IMR-90 (cell line): ENCODE data around the gene CHN2. TPM values are rescaled to one million over a fixed set of nuclear protein-coding genes. Genes with fewer than 3 reads are reported as not detected.

Experiments used
- ATAC-seq: fragments of 200-7000 bp; cut with Tn5 transposase; 2 replicates; pipeline ENCODE4 v1.9.1; 2020; ENCODE audit warnings: low read depth, mild to moderate bottlenecking, moderate library complexity
- BruUV-seq: library from RNA; stranded (reverse); fragments of 400-500 nt; replicated peaks from 2 replicates; lab custom pipeline; 2021; lab: Mats Ljungman, UMichigan
- CTCF ChIA-PET: fragments of 300-600 bp; formaldehyde crosslinking; extraction: SDS; loops from one replicate; lab custom pipeline; 2021; ENCODE audit warnings: antibody characterized with exemption; lab: Yijun Ruan, JAX
- POLR2A ChIA-PET: fragments of 300-600 bp; sonication (Branson Sonifier 250); formaldehyde crosslinking; loops from one replicate; lab custom pipeline; 2022; ENCODE audit warnings: antibody characterized with exemption; ENCODE audit not compliant: unreplicated experiment; lab: Charles Lee
- DNase-seq: peaks from one replicate; pipeline ENCODE4 v3.0.0; 2013
- H2AFZ ChIP-seq: replicated peaks from 2 replicates; pipeline ENCODE3; 2013; ENCODE audit warnings: low read length, mild to moderate bottlenecking; ENCODE audit not compliant: poor library complexity
- H2AK5ac ChIP-seq: 2 replicates; pipeline ENCODE4 v1.6.1; 2013; ENCODE audit warnings: low read depth, low read length, inconsistent platforms
- H2AK9ac ChIP-seq: replicated peaks from 2 replicates; pipeline ENCODE3; 2013; ENCODE audit warnings: mild to moderate bottlenecking, low read depth, low read length, moderate library complexity; ENCODE audit not compliant: poor library complexity
- H2BK120ac ChIP-seq: 2 replicates; pipeline ENCODE4 v1.6.1; 2013; ENCODE audit warnings: low read depth, low read length, inconsistent platforms
- H2BK15ac ChIP-seq: 3 replicates; pipeline ENCODE4 v1.6.1; 2013; ENCODE audit warnings: low read depth, low read length, inconsistent platforms
- H2BK20ac ChIP-seq: 2 replicates; pipeline ENCODE4 v1.6.1; 2013; ENCODE audit warnings: low read depth, mild to moderate bottlenecking, inconsistent platforms, low read length, moderate library complexity
- H2BK5ac ChIP-seq: 2 replicates; pipeline ENCODE4 v1.6.1; 2013; ENCODE audit warnings: mild to moderate bottlenecking, low read depth, low read length, inconsistent platforms; ENCODE audit not compliant: poor library complexity, severe bottlenecking
- H3K14ac ChIP-seq: replicated peaks from 2 replicates; pipeline ENCODE4 v1.6.1; 2013; ENCODE audit warnings: low read depth, low read length, inconsistent platforms
- H3K18ac ChIP-seq: 2 replicates; pipeline ENCODE4 v1.6.1; 2013; ENCODE audit warnings: low read depth, low read length, control low read depth
- H3K23ac ChIP-seq: 2 replicates; pipeline ENCODE4 v1.6.1; 2013; ENCODE audit warnings: low read depth, low read length, inconsistent platforms
- H3K27ac ChIP-seq: 2 replicates; pipeline ENCODE4 v1.5.1; 2013; ENCODE audit warnings: mild to moderate bottlenecking, control low read depth, low read length; ENCODE audit not compliant: insufficient read depth
- H3K27me3 ChIP-seq: 2 replicates; pipeline ENCODE4 v1.6.1; 2013; ENCODE audit warnings: low read length; ENCODE audit not compliant: control insufficient read depth, insufficient read depth
- H3K36me3 ChIP-seq: 2 replicates; pipeline ENCODE4 v1.6.1; 2013; ENCODE audit warnings: low read length, mixed read lengths; ENCODE audit not compliant: control insufficient read depth, insufficient read depth
- H3K4ac ChIP-seq: 2 replicates; pipeline ENCODE4 v1.6.1; 2013; ENCODE audit warnings: low read depth, low read length, inconsistent platforms
- H3K4me1 ChIP-seq: 2 replicates; pipeline ENCODE4 v1.6.1; 2013; ENCODE audit warnings: low read length, mixed read lengths; ENCODE audit not compliant: control insufficient read depth, insufficient read depth
- H3K4me2 ChIP-seq: 2 replicates; pipeline ENCODE4 v1.6.1; 2013; ENCODE audit warnings: low read depth, mild to moderate bottlenecking, control low read depth, low read length, moderate library complexity
- H3K4me3 ChIP-seq: 2 replicates; pipeline ENCODE4 v1.5.1; 2013; ENCODE audit warnings: low read depth, mild to moderate bottlenecking, control low read depth, low read length, moderate library complexity; ENCODE audit not compliant: insufficient read depth
- H3K56ac ChIP-seq: 2 replicates; pipeline ENCODE4 v1.6.1; 2013; ENCODE audit warnings: low read length, inconsistent platforms; ENCODE audit not compliant: insufficient read depth; ENCODE audit errors: extremely low read depth
- H3K79me1 ChIP-seq, 2 experiments: 2 replicates each; pipeline ENCODE4 v1.6.1; 2013; ENCODE audit warnings: low read length in 2 of 2, inconsistent platforms in 1 of 2, low read depth in 1 of 2
- H3K9ac ChIP-seq: 2 replicates; pipeline ENCODE4 v1.6.1; 2013; ENCODE audit warnings: low read depth, low read length, control low read depth
- H3K9me1 ChIP-seq: 2 replicates; pipeline ENCODE4 v1.6.1; 2013; ENCODE audit warnings: low read length, inconsistent platforms; ENCODE audit not compliant: insufficient read depth
- H3K9me3 ChIP-seq: 2 replicates; pipeline ENCODE4 v1.6.1; 2013; ENCODE audit warnings: low read length; ENCODE audit not compliant: control insufficient read depth, insufficient read depth
- H4K20me1 ChIP-seq: 2 replicates; pipeline ENCODE4 v1.6.1; 2013; ENCODE audit warnings: low read length, inconsistent platforms; ENCODE audit not compliant: insufficient read depth
- H4K5ac ChIP-seq: 2 replicates; pipeline ENCODE4 v1.6.1; 2013; ENCODE audit warnings: mild to moderate bottlenecking, low read depth, low read length, control low read depth
- H4K8ac ChIP-seq, 2 experiments: 2 replicates each; pipeline ENCODE4 v1.6.1; 2013; ENCODE audit warnings: low read depth in 2 of 2, low read length in 2 of 2, control low read depth in 1 of 2, inconsistent platforms in 1 of 2
- H4K91ac ChIP-seq: 2 replicates; pipeline ENCODE4 v1.6.1; 2013; ENCODE audit warnings: low read depth, low read length, inconsistent platforms; ENCODE audit not compliant: insufficient read depth
- BHLHE40 ChIP-seq: fragments of 150-350 bp; IDR thresholded peaks from 2 replicates; pipeline ENCODE4 v1.6.1; 2016; ENCODE audit warnings: mild to moderate bottlenecking, low read depth, low read length
- CEBPB ChIP-seq: IDR thresholded peaks from 2 replicates; pipeline ENCODE4 v1.6.1; 2012; ENCODE audit warnings: low read depth, low read length, improper control_type of control experiment
- CHD1 ChIP-seq: IDR thresholded peaks from 2 replicates; pipeline ENCODE4 v1.6.1; 2012; ENCODE audit warnings: low read depth, low read length, improper control_type of control experiment
- FOS ChIP-seq: fragments of 150-350 bp; IDR thresholded peaks from 2 replicates; pipeline ENCODE4 v1.6.1; 2016; ENCODE audit warnings: low read depth, low read length
- MXI1 ChIP-seq: IDR thresholded peaks from 2 replicates; pipeline ENCODE4 v1.6.1; 2012; ENCODE audit warnings: low read depth, mild to moderate bottlenecking, low read length, moderate library complexity, borderline replicate concordance
- NFE2L2 ChIP-seq: fragments of 150-350 bp; IDR thresholded peaks from 2 replicates; pipeline ENCODE4 v1.6.1; 2016; ENCODE audit warnings: low read depth, mild to moderate bottlenecking, low read length
- RCOR1 ChIP-seq: IDR thresholded peaks from 2 replicates; pipeline ENCODE4 v1.6.1; 2012; ENCODE audit warnings: mild to moderate bottlenecking, low read length, improper control_type of control experiment; ENCODE audit not compliant: insufficient replicate concordance
- SMC3 ChIP-seq: fragments of 150-350 bp; IDR thresholded peaks from 2 replicates; pipeline ENCODE4 v1.6.1; 2016; ENCODE audit warnings: low read depth, mild to moderate bottlenecking, antibody characterized with exemption, low read length, moderate library complexity
- whole genome bisulfite sequencing, 2 experiments: methylation state at CpG; one replicate each; pipeline versions ENCODE4 v1.1.5 to v1.1.7; 2013; ENCODE audit warnings: missing lambda C conversion rate in 2 of 2; ENCODE audit not compliant: insufficient read length in 1 of 2; ENCODE audit errors: extremely low coverage in 2 of 2; 5-methylcytosine and 5-hydroxymethylcytosine counted together
- dilution Hi-C: fragments of 300-500 bp; cut with HindIII; formaldehyde crosslinking; loops from one replicate; pipeline ENCODE4 v1.14.3; 2018; ENCODE audit warnings: low sequenced_read_pairs; ENCODE audit not compliant: unreplicated experiment
- in situ Hi-C: fragments of 300-500 bp; cut with MboI; formaldehyde crosslinking; loops from 3 replicates; pipeline ENCODE4 v1.14.3; 2019; ENCODE audit warnings: low sequenced_read_pairs, inconsistent platforms, mixed read lengths
- intact Hi-C: fragments of 100-400 bp; cut with micrococcal nuclease; formaldehyde crosslinking; loops from 2 replicates; pipeline ENCODE4 v1.10.0; 2022
- polyA plus RNA-seq, 3 experiments: library from polyadenylated mRNA; depleted of rRNA; stranded (reverse); fragments of >200 nt; gene quantifications; 2 replicates each; pipeline ENCODE4 v1.2.3, GENCODE V29; 2012; ENCODE audit warnings: low replicate concordance in 1 of 3
- total RNA-seq: library from RNA; depleted of rRNA; stranded (reverse); fragments of >200 nt; gene quantifications from 2 replicates; pipeline ENCODE4 v1.2.3, GENCODE V29; 2012
- TF ChIP-seq, protein P1 (sequence below): conservative IDR thresholded peaks from 2 replicates; pipeline ENCODE4 v1.5.1; 2012; ENCODE audit warnings: mild to moderate bottlenecking, low read depth, low read length, improper control_type of control experiment
- TF ChIP-seq, protein P2 (sequence below): fragments of 150-350 bp; IDR thresholded peaks from 2 replicates; pipeline ENCODE4 v1.6.1; 2017; ENCODE audit warnings: mild to moderate bottlenecking, antibody characterized with exemption, low read length, low read depth

CHN2 gene
- total and polyA plus RNA-seq, 2 of the 4 experiments (the other 2 are of a cell fraction): not detected

DNA sequence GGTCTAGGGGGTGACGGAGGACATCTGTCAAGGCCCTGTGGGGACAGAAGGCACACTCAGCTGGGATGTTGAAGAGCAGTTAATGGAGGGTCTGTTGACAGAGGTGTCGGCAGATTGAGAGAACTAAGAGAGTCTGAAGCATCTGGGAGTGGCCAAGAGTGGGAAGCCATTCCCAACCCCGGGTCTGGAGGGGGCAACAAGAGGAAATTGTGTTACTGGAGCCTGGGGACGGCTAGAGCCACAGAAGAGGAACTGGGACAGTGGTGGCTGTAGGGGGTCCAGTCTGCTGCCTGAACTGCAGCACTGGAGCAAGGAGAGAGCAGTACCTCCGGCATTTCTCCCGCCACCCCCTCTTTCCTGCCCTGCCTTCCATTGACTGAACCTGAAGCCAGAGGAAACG is 136.6 kb downstream of the CHN2 start:
- Histone ChIP-seq H3K18ac (no peak overlapping the region), H2AFZ (no peak overlapping the region), H2BK120ac (no peak overlapping the region), H4K20me1 (no peaks in the 10 kb centered on the region), H3K4me3 (no peak overlapping the region), H3K23ac (no peak overlapping the region), H4K5ac (no peak overlapping the region), H3K4ac (no peak overlapping the region), H2BK20ac (no peak overlapping the region), H3K36me3 (no peaks in the 10 kb centered on the region), H3K79me1 (no peaks in the 10 kb centered on the region), H2AK9ac (no peak overlapping the region), H4K91ac (no peak overlapping the region), H3K27ac (no peak overlapping the region), H3K9me3 (no peaks in the 10 kb centered on the region), H2BK15ac (no peak overlapping the region), H3K9ac (no peak overlapping the region), H3K4me1 (no peaks in the 10 kb centered on the region), H2AK5ac (no peak overlapping the region), H3K14ac (no peak overlapping the region), H3K9me1 (no peaks in the 10 kb centered on the region), H3K4me2 (no peak overlapping the region), H3K27me3 (no peaks in the 10 kb centered on the region; the same call in 1 of the 2 replicates), H2BK5ac (no peak overlapping the region), H4K8ac (no peak overlapping the region), H3K56ac (no peak overlapping the region)
- dilution Hi-C loops: no loop called here
- TF ChIP-seq MXI1 (no peak), FOS (no peak), SMC3 (no peak), BHLHE40 (no peak), RCOR1 (no peak), NFE2L2 (no peak), CEBPB (no peak), CHD1 (no peak)
- TF ChIP-seq, protein P1, sequence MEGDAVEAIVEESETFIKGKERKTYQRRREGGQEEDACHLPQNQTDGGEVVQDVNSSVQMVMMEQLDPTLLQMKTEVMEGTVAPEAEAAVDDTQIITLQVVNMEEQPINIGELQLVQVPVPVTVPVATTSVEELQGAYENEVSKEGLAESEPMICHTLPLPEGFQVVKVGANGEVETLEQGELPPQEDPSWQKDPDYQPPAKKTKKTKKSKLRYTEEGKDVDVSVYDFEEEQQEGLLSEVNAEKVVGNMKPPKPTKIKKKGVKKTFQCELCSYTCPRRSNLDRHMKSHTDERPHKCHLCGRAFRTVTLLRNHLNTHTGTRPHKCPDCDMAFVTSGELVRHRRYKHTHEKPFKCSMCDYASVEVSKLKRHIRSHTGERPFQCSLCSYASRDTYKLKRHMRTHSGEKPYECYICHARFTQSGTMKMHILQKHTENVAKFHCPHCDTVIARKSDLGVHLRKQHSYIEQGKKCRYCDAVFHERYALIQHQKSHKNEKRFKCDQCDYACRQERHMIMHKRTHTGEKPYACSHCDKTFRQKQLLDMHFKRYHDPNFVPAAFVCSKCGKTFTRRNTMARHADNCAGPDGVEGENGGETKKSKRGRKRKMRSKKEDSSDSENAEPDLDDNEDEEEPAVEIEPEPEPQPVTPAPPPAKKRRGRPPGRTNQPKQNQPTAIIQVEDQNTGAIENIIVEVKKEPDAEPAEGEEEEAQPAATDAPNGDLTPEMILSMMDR: no peak
- TF ChIP-seq, protein P2, sequence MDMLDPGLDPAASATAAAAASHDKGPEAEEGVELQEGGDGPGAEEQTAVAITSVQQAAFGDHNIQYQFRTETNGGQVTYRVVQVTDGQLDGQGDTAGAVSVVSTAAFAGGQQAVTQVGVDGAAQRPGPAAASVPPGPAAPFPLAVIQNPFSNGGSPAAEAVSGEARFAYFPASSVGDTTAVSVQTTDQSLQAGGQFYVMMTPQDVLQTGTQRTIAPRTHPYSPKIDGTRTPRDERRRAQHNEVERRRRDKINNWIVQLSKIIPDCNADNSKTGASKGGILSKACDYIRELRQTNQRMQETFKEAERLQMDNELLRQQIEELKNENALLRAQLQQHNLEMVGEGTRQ: no peak
- CTCF ChIA-PET: no interaction called here
- ATAC-seq (no peak), DNase-seq (no peak)
- in situ Hi-C loops: no loop called here
- BruUV-seq: no TSS peak
- POLR2A ChIA-PET: no interaction called here
- 20% methylated on average over 1 of the region's 7 CpGs; no CpG with 5 or more reads in 1 of the 2 experiments for WGBS, 2 experiments
- intact Hi-C loops: no loop called here
